NCI-H1105 (cell line): ENCODE data around the gene CEP170.

Experiments
- DNase-seq: peaks from one replicate; lab custom pipeline; 2025; lab: John Stamatoyannopoulos, UW

Gene CEP170

GRCh38 chr1:243267914-243268653, 13.0 kb upstream of the CEP170 start:
- DNase-seq: no peak

GRCh38 chr1:243267471-243267880, 12.4 kb upstream of the CEP170 start:
- DNase-seq: no peak

GRCh38 chr1:243266231-243266630, 11.2 kb upstream of the CEP170 start:
- DNase-seq: no peak

GRCh38 chr1:243264717-243265116, 9.6 kb upstream of the CEP170 start:
- no peak for DNase-seq

GRCh38 chr1:243261390-243261789, 6.3 kb upstream of the CEP170 start:
- no peak for DNase-seq

GRCh38 chr1:243260221-243260880, 5.3 kb upstream of the CEP170 start:
- peak; percentile 9 for DNase-seq

- DNase-seq: no peak
Observed at GRCh38 chr1:243258731-243259130, 3.6 kb upstream of the CEP170 start.

- no peak for DNase-seq
Observed at GRCh38 chr1:243257189-243257588, 2.1 kb upstream of the CEP170 start.

- no peak for DNase-seq
Observed at GRCh38 chr1:243256590-243256989, 1.5 kb upstream of the CEP170 start.

- DNase-seq: peak; percentile 94
Observed at GRCh38 chr1:243255791-243256512, 871 bp upstream of the CEP170 start, which contains the start of gene SDCCAG8. Gene SDCCAG8 (plus strand): TSS chr1:243256041. CDS start chr1:243256174, 133 bp downstream.

- DNase-seq: peak; percentile 20
Observed at GRCh38 chr1:243254233-243254926, 701 bp downstream of the CEP170 start.

- no peak for DNase-seq
Observed at GRCh38 chr1:243253926-243254232, 1.2 kb downstream of the CEP170 start.

GRCh38 chr1:243253211-243253925, 1.7 kb downstream of the CEP170 start:
- DNase-seq: no peak

GRCh38 chr1:243251539-243251938, 3.5 kb downstream of the CEP170 start:
- DNase-seq: no peak

GRCh38 chr1:243250102-243250501, 5.0 kb downstream of the CEP170 start:
- no peak for DNase-seq

GRCh38 chr1:243249214-243249613, 5.9 kb downstream of the CEP170 start:
- DNase-seq: no peak

GRCh38 chr1:243247901-243248300, 7.2 kb downstream of the CEP170 start:
- DNase-seq: no peak

- no peak for DNase-seq
Observed at GRCh38 chr1:243246916-243247315, 8.2 kb downstream of the CEP170 start.

GRCh38 chr1:243244432-243244841, 10.6 kb downstream of the CEP170 start:
- DNase-seq: no peak

- DNase-seq: no peak
Observed at GRCh38 chr1:243236604-243237252, 18.4 kb downstream of the CEP170 start.

- no peak for DNase-seq
Observed at GRCh38 chr1:243234978-243235647, 20.0 kb downstream of the CEP170 start.
